WERI-Rb-1 (cell line): ENCODE data around the gene UBQLN4.

ENCODE experiments used
- DNase-seq: peaks from one replicate; pipeline ENCODE4 v3.0.0-alpha.2; 2020
- H3K27ac ChIP-seq: fragments of 250-450 bp; sonication (Bioruptor Pico); 2 replicates; pipeline ENCODE4 v1.5.1; 2020; ENCODE audit warnings: mild to moderate bottlenecking, moderate library complexity
- H3K27me3 ChIP-seq: fragments of 250-450 bp; sonication (Bioruptor Pico); 2 replicates; pipeline ENCODE4 v1.5.1; 2021; ENCODE audit warnings: mild to moderate bottlenecking, low read depth, moderate library complexity; ENCODE audit not compliant: insufficient read depth, severe bottlenecking
- H3K36me3 ChIP-seq: fragments of 250-450 bp; sonication (Bioruptor Pico); 2 replicates; pipeline ENCODE4 v1.5.1; 2020; ENCODE audit warnings: mild to moderate bottlenecking, moderate library complexity
- H3K4me3 ChIP-seq: 2 replicates; pipeline ENCODE4 v1.5.1; 2011; ENCODE audit warnings: low read depth, mild to moderate bottlenecking, control low read depth, low read length
- H3K9me3 ChIP-seq: fragments of 250-450 bp; sonication (Bioruptor Pico); 2 replicates; pipeline ENCODE4 v1.5.1; 2021; ENCODE audit warnings: mild to moderate bottlenecking, moderate library complexity; ENCODE audit not compliant: severe bottlenecking
- CTCF ChIP-seq: IDR thresholded peaks from 2 replicates; pipeline ENCODE4 v1.5.1; 2011; ENCODE audit warnings: low read depth, mild to moderate bottlenecking, control low read depth, inconsistent platforms, low read length

The UBQLN4 gene

GRCh38 chr1:156003923-156004188, 49.7 kb downstream of the UBQLN4 start:
- Histone ChIP-seq H3K9me3 (no peaks in the 10 kb centered on the region), H3K36me3 (peaks cover 17% of the 10 kb centered on the region), H3K27ac (no peak overlapping the region), H3K27me3 (no peaks in the 10 kb centered on the region), H3K4me3 (no peak overlapping the region)
- DNase-seq, result no peak
- no peak for TF ChIP-seq CTCF

- Histone ChIP-seq H3K27me3 (no peaks in the 10 kb centered on the region), H3K27ac (no peak overlapping the region), H3K36me3 (peaks cover 7% of the 10 kb centered on the region), H3K4me3 (no peak overlapping the region), H3K9me3 (no peaks in the 10 kb centered on the region)
- no peak for TF ChIP-seq CTCF
- DNase-seq, result no peak
These were observed 51.2 kb downstream of the UBQLN4 start for GRCh38 chr1:156002188-156002911.

GRCh38 chr1:156001662-156002171, 51.9 kb downstream of the UBQLN4 start:
- TF ChIP-seq CTCF, result no peak
- Histone ChIP-seq H3K27me3 (no peaks in the 10 kb centered on the region), H3K27ac (no peak overlapping the region), H3K9me3 (no peaks in the 10 kb centered on the region), H3K4me3 (no peak overlapping the region), H3K36me3 (peaks cover 1% of the 10 kb centered on the region)
- no peak for DNase-seq

GRCh38 chr1:156001021-156001661, 52.5 kb downstream of the UBQLN4 start:
- no peak overlapping the region for H3K4me3 ChIP-seq
- H3K9me3 ChIP-seq, result no peaks in the 10 kb centered on the region
- no peak for DNase-seq
- H3K36me3 ChIP-seq, result no peaks in the 10 kb centered on the region
- no peak for TF ChIP-seq CTCF
- H3K27ac ChIP-seq, result no peak overlapping the region; the same call in 1 of the 2 replicates
- H3K27me3 ChIP-seq, result no peaks in the 10 kb centered on the region

GRCh38 chr1:155999964-156000363, 53.6 kb downstream of the UBQLN4 start:
- DNase-seq, result no peak
- no peak for TF ChIP-seq CTCF
- no peaks in the 10 kb centered on the region for H3K27me3 ChIP-seq

More at GRCh38 chr1:155999964-156000363, 53.6 kb downstream of the UBQLN4 start:
- Histone ChIP-seq H3K4me3 (no peak overlapping the region), H3K27ac (no peak overlapping the region), H3K9me3 (no peaks in the 10 kb centered on the region), H3K36me3 (no peaks in the 10 kb centered on the region)
